SK-N-SH (cell line): ENCODE data around the gene EEF1G. TPM values are rescaled to one million over a fixed set of nuclear protein-coding genes. Genes with fewer than 3 reads are reported as not detected.
"Not testable (repeated sequence)": the region's sequence is repeated elsewhere in the genome, so short reads cannot be mapped to it uniquely, and the experiment has no call there.

Experiments used
- CTCF ChIA-PET: fragments of 300-600, 350-600 bp; formaldehyde crosslinking; extraction: SDS; loops from one replicate; lab custom pipeline; 2021; lab: Yijun Ruan, JAX
- POLR2A ChIA-PET: fragments of 350-600 bp; sonication (Branson Sonifier 250); formaldehyde crosslinking; extraction: SDS; loops from one replicate; lab custom pipeline; 2020; ENCODE audit warnings: antibody characterized with exemption, inconsistent platforms; lab: Yijun Ruan, JAX
- DNase-seq: peaks from one replicate; pipeline ENCODE4 v3.0.0; 2012
- H2AFZ ChIP-seq: fragments of 200-600 bp; sonication (generic); 2 replicates; pipeline ENCODE4 v1.8.1; 2016; ENCODE audit warnings: antibody characterized with exemption, mild to moderate bottlenecking, low read depth
- H3F3A ChIP-seq: fragments of 200-600 bp; sonication (generic); replicated peaks from 2 replicates; pipeline ENCODE3; 2016; ENCODE audit warnings: antibody characterized with exemption, mild to moderate bottlenecking; ENCODE audit not compliant: insufficient read depth
- H3K27ac ChIP-seq, 2 experiments: fragments of 200-500 bp in 1 of 2; fragments of 200-600 bp in 1 of 2; sonication (Bioruptor generic) in 1 of 2; sonication (generic), shearing (Covaris generic) in 1 of 2; 2 replicates each; pipeline versions ENCODE4 v1.5.1 to v1.6.1; 2014 to 2016; ENCODE audit warnings: low read depth in 2 of 2, inconsistent platforms in 1 of 2, low read length in 1 of 2, mild to moderate bottlenecking in 1 of 2, mixed read lengths in 1 of 2
- H3K27me3 ChIP-seq: fragments of 200-600 bp; sonication (generic), shearing (Covaris generic); 2 replicates; pipeline ENCODE4 v1.6.1; 2016; ENCODE audit warnings: mixed run types; ENCODE audit not compliant: insufficient read depth
- H3K36me3 ChIP-seq, 2 experiments: fragments of 200-500 bp in 1 of 2; fragments of 200-600 bp in 1 of 2; sonication (Bioruptor generic) in 1 of 2; sonication (generic) in 1 of 2; replicated peaks in 1 of 2; 2 replicates each; pipeline versions ENCODE3 to v1.5.1; 2014 to 2016; ENCODE audit warnings: low read length in 1 of 2, mild to moderate bottlenecking in 1 of 2; ENCODE audit not compliant: insufficient read depth in 2 of 2, control insufficient read depth in 1 of 2
- H3K4me1 ChIP-seq, 2 experiments: fragments of 200-500 bp in 1 of 2; fragments of 200-600 bp in 1 of 2; sonication (Bioruptor generic) in 1 of 2; sonication (generic), shearing (Covaris generic) in 1 of 2; 2 replicates each; pipeline versions ENCODE4 v1.5.1 to v1.6.1; 2014 to 2016; ENCODE audit warnings: low read depth in 1 of 2, low read length in 1 of 2, mixed run types in 1 of 2; ENCODE audit not compliant: insufficient read depth in 2 of 2, control insufficient read depth in 1 of 2
- H3K4me2 ChIP-seq: fragments of 200-600 bp; sonication (generic), shearing (Covaris generic); 2 replicates; pipeline ENCODE4 v1.6.1; 2017; ENCODE audit warnings: mixed run types
- H3K4me3 ChIP-seq, 2 experiments: fragments of 200-500 bp in 1 of 2; fragments of 200-600 bp in 1 of 2; sonication (Bioruptor generic) in 1 of 2; sonication (generic), shearing (Covaris generic) in 1 of 2; 2 replicates each; pipeline versions ENCODE4 v1.5.1 to v1.8.1; 2014 to 2016; ENCODE audit warnings: low read depth in 2 of 2, inconsistent platforms in 1 of 2, low read length in 1 of 2, mild to moderate bottlenecking in 1 of 2, mixed read lengths in 1 of 2, moderate library complexity in 1 of 2
- H3K79me2 ChIP-seq: fragments of 200-600 bp; sonication (generic); 2 replicates; pipeline ENCODE4 v1.8.1; 2017; ENCODE audit warnings: mild to moderate bottlenecking; ENCODE audit not compliant: insufficient read depth
- H3K9ac ChIP-seq: fragments of 200-600 bp; sonication (generic); 2 replicates; pipeline ENCODE4 v1.6.1; 2017; ENCODE audit warnings: mixed run types
- H3K9me2 ChIP-seq: fragments of 200-600 bp; sonication (generic); 2 replicates; pipeline ENCODE4 v1.6.1; 2017; ENCODE audit warnings: mixed run types
- H3K9me3 ChIP-seq: fragments of 200-600 bp; sonication (generic); 2 replicates; pipeline ENCODE4 v1.6.1; 2017; ENCODE audit warnings: mixed run types, mild to moderate bottlenecking, moderate library complexity
- H4K20me1 ChIP-seq: fragments of 200-600 bp; sonication (generic); 2 replicates; pipeline ENCODE4 v1.6.1; 2017; ENCODE audit warnings: mild to moderate bottlenecking, mixed run types; ENCODE audit not compliant: insufficient read depth
- EP300 ChIP-seq, 2 experiments: IDR thresholded peaks; 2 replicates each; pipeline versions ENCODE4 v1.4.0 to v1.6.1; 2012; ENCODE audit warnings: borderline replicate concordance in 1 of 2, low read depth in 1 of 2, low read length in 1 of 2
- EZH2phosphoT487 ChIP-seq: fragments of 200-600 bp; sonication (generic); IDR thresholded peaks from 2 replicates; pipeline ENCODE4 v1.6.1; 2017; ENCODE audit warnings: low read depth, mixed run types, mild to moderate bottlenecking, antibody characterized with exemption, moderate library complexity, borderline replicate concordance
- GABPA ChIP-seq: IDR thresholded peaks from 2 replicates; pipeline ENCODE4 v1.4.0; 2012; ENCODE audit warnings: low read depth, mild to moderate bottlenecking
- JUND ChIP-seq: IDR thresholded peaks from 2 replicates; pipeline ENCODE4 v1.4.0; 2012
- WGBS: methylation state at CpG from one replicate; pipeline ENCODE4 v1.1.6; 2017; ENCODE audit warnings: low lambda C conversion rate; 5-methylcytosine and 5-hydroxymethylcytosine counted together
- polyA plus RNA-seq, 3 experiments: library from polyadenylated mRNA; depleted of rRNA; stranded (reverse); fragments of >200 nt; gene quantifications; 2 replicates each; pipeline ENCODE4 v1.2.3, GENCODE V29; 2012
- TF ChIP-seq, protein P1 (sequence below): IDR thresholded peaks from 2 replicates; pipeline ENCODE4 v1.6.1; 2012; ENCODE audit warnings: mild to moderate bottlenecking, low read depth, low read length, moderate library complexity
- TF ChIP-seq, protein P2 (sequence below): IDR thresholded peaks from 2 replicates; pipeline ENCODE4 v1.4.0; 2012; ENCODE audit warnings: low read depth, borderline replicate concordance

The EEF1G gene
- polyA plus RNA-seq, 1 of the 3 experiments (the other 2 are of a cell fraction), result 1,853 TPM

- TF ChIP-seq, protein P1, sequence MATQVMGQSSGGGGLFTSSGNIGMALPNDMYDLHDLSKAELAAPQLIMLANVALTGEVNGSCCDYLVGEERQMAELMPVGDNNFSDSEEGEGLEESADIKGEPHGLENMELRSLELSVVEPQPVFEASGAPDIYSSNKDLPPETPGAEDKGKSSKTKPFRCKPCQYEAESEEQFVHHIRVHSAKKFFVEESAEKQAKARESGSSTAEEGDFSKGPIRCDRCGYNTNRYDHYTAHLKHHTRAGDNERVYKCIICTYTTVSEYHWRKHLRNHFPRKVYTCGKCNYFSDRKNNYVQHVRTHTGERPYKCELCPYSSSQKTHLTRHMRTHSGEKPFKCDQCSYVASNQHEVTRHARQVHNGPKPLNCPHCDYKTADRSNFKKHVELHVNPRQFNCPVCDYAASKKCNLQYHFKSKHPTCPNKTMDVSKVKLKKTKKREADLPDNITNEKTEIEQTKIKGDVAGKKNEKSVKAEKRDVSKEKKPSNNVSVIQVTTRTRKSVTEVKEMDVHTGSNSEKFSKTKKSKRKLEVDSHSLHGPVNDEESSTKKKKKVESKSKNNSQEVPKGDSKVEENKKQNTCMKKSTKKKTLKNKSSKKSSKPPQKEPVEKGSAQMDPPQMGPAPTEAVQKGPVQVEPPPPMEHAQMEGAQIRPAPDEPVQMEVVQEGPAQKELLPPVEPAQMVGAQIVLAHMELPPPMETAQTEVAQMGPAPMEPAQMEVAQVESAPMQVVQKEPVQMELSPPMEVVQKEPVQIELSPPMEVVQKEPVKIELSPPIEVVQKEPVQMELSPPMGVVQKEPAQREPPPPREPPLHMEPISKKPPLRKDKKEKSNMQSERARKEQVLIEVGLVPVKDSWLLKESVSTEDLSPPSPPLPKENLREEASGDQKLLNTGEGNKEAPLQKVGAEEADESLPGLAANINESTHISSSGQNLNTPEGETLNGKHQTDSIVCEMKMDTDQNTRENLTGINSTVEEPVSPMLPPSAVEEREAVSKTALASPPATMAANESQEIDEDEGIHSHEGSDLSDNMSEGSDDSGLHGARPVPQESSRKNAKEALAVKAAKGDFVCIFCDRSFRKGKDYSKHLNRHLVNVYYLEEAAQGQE, result no peak
- TF ChIP-seq EZH2phosphoT487 (no peak), EP300 (IDR thresholded peaks at IDR 0.05; ENCODE audit: borderline replicate concordance in 1 of 2, low read depth in 1 of 2, low read length in 1 of 2) (no peak), JUND (no peak), GABPA (no peak)
- TF ChIP-seq, protein P2, sequence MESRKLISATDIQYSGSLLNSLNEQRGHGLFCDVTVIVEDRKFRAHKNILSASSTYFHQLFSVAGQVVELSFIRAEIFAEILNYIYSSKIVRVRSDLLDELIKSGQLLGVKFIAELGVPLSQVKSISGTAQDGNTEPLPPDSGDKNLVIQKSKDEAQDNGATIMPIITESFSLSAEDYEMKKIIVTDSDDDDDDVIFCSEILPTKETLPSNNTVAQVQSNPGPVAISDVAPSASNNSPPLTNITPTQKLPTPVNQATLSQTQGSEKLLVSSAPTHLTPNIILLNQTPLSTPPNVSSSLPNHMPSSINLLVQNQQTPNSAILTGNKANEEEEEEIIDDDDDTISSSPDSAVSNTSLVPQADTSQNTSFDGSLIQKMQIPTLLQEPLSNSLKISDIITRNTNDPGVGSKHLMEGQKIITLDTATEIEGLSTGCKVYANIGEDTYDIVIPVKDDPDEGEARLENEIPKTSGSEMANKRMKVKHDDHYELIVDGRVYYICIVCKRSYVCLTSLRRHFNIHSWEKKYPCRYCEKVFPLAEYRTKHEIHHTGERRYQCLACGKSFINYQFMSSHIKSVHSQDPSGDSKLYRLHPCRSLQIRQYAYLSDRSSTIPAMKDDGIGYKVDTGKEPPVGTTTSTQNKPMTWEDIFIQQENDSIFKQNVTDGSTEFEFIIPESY, result no peak
- TF ChIP-seq, all 33 proteins: peak for 0
These were observed 8.4 kb downstream of the EEF1G start (continued) for GRCh38 chr11:62565100-62565802.

GRCh38 chr11:62561677-62562230 lies 11.9 kb downstream of the EEF1G start:
- H3K9ac ChIP-seq, H2AFZ ChIP-seq, POLR2A ChIA-PET, DNase-seq, H3K9me2 ChIP-seq, H3K27me3 ChIP-seq, H3K4me3 ChIP-seq, H3K9me3 ChIP-seq, H3K4me2 ChIP-seq: not testable (repeated sequence)
- Histone ChIP-seq H3F3A (peaks cover 78% of the 10 kb centered on the region), H3K4me1 (peaks cover 7 to 35% of the 10 kb centered on the region in 2 experiments; a peak in 3 of 4 replicates), H4K20me1 (peaks cover 31% of the 10 kb centered on the region), H3K36me3 (peaks cover 58 to 66% of the 10 kb centered on the region in 2 experiments), H3K79me2 (peaks cover 62% of the 10 kb centered on the region), H3K27ac (peak overlapping the region in 1 of 2 experiments; percentile 80; a peak in 2 of 4 replicates)
- 87% methylated on average over 3 of the region's 3 CpGs for WGBS
- CTCF ChIA-PET, result interaction anchor here (0.9 to 11.8 kb wide), 4 partner anchors 8 to 22 kb away, joined by 5 to 90 read pairs (median 8); partner anchors contain the start of gene EEF1G
